Bone marrow (tissue), 2 donors: ENCODE results near the gene NEGR1.

Experiments used
- DNase-seq, 2 donors: peaks; one replicate each; lab custom pipeline; 2025; lab: John Stamatoyannopoulos, UW

Gene NEGR1

GRCh38 chr1:71689635-71690034, 592.7 kb downstream of the NEGR1 start:
- no peak for DNase-seq

- DNase-seq: no peak
Observed at GRCh38 chr1:71687376-71687775, 595.0 kb downstream of the NEGR1 start.

GRCh38 chr1:71676979-71677925, 605.1 kb downstream of the NEGR1 start:
- no peak for DNase-seq

- no peak for DNase-seq
Observed at GRCh38 chr1:71668065-71668464, 614.3 kb downstream of the NEGR1 start.

- no peak for DNase-seq
Observed at GRCh38 chr1:71667216-71667615, 615.1 kb downstream of the NEGR1 start.

DNA sequence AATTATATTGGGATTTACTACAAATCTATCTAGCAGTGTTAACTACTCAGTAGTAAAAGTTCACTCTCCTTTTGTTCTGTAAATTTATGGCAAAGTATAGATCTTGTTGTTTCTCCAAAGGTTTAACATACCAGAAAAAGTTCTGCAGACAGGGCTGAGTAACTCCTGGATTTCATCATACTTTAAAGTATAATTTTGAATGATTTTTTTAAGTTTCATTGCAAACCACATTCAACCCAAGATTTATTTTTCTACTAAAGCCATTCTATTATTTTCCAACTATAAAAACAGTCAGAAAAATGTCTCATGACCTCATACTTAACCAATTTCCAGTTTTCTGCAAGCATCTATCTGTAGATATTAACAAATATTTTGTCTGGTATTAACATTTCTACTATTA, 615.7 kb downstream of the NEGR1 start:
- no peak for DNase-seq

GRCh38 chr1:71660411-71660810, 621.9 kb downstream of the NEGR1 start:
- no peak for DNase-seq

GRCh38 chr1:71657891-71658679, 624.3 kb downstream of the NEGR1 start:
- no peak for DNase-seq

- DNase-seq: no peak
Observed at GRCh38 chr1:71656902-71657301, 625.4 kb downstream of the NEGR1 start.

- DNase-seq: no peak
Observed at GRCh38 chr1:71655604-71656003, 626.7 kb downstream of the NEGR1 start.

- DNase-seq: no peak
Observed at GRCh38 chr1:71653952-71654351, 628.4 kb downstream of the NEGR1 start.

DNA sequence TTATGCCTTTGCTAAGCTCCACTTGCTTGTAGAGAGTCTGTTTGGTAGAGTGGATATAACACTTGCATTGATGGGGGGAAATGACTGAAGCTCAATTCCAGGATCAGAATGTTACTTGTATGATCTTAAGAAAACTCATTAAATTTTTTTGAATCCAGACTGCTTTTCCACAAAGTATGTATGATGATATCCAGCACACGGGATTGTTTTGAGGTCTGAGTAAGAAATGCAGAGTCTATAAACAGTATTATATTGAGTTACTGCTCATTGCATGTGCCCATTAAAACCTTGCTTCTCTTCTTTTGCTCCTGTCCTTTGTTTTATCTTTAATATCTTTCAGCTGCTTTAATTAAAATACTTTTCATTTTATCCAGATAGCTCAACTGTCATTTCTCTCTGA, 631.1 kb downstream of the NEGR1 start:
- no peak for DNase-seq

GRCh38 chr1:71650119-71650518, 632.2 kb downstream of the NEGR1 start:
- DNase-seq: no peak

DNA sequence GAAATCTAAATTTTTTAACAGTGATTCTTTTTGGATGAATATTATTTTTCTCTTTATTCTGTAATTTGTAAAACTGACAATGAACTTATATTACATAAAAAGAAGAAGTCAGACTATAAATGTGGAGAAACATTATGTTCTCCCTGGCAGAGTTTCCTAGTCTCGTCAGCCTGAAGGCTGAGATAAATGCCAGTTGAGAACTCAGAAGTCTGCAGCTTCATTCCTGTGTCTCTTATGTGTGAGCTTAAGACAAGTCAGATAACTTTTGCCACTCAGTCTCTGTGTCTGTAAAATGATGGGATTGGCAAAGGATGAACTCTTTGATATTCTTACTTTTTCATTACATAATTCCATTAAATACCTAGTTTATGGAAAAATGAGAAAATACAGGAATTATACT, 632.7 kb downstream of the NEGR1 start:
- no peak for DNase-seq

DNA sequence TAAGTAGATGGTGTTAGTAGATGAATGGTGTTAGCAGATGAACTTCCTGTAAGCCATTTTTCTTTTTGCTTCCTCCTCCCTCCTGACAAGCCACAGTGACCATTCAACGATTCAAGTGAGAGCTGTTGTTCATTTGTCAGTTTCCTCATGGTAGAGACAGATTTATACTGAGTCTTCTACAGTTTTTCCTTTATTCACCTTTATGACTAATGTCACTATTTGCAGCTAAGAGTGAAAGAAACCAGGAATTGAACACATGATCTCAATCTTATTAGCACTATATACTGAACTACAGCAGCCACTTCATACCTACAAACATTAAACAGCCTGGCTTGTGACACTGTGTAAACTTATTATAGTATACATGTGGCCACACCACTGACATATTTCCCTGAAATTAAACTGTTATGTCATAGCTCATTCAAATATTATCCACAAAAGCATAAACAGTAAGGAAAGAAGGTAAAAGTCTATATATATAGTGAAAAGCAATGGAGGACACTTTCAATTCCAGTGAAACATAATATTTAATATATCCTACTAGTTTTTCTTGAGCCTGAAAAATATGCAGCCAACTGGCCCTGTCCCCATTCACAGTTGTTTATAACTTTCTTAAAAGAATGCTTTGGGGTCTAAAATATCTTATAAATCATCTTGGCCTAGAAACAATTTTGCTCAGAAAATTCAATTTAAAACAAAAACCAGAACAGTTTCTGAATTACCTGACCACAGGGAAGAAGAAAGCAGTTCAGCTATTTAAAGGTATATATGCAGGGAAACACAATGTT, 634.6 kb downstream of the NEGR1 start:
- no peak for DNase-seq

GRCh38 chr1:71645015-71645414, 637.3 kb downstream of the NEGR1 start:
- no peak for DNase-seq

DNA sequence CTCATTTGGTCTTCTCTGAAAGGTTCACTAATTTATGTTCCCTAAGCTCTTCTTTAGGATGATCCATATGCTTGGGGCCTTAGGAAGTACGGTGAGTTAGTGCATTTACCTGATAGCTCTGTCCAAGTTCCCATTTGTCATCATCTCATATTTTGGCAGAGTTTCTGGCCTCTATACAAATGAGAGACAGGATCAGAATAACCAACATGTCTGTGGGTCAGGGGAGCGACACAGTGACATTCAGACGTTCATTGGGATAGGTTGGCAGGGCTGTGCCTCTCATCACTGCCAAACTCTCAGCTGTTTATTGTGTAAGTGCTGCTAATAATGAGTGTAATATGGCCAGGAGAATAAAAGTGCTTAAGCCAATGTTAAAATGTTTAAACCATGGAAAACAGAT, 640.4 kb downstream of the NEGR1 start:
- DNase-seq: no peak

DNA sequence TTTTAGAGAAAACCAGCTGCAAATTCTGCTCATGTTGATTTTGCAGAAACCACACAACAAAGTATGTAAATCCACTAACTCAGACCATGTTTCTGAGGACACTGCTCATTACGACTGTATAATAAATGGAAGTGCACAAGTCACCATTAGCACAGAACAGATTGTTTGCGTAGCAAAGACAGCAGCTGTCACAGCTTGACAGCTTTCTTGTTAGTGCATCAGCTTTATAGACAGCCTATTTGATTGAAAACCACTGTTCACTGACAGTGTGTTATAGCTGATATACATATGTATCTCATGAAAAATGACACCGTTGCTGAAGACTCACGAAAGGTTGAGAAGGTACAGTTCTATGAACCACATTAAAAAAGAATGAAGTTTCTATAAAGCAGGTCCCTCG, 641.3 kb downstream of the NEGR1 start:
- no peak for DNase-seq

- no peak for DNase-seq
Observed at GRCh38 chr1:71640116-71640515, 642.2 kb downstream of the NEGR1 start.

- no peak for DNase-seq
Observed at GRCh38 chr1:71638081-71638766, 644.1 kb downstream of the NEGR1 start.

GRCh38 chr1:71635568-71635967, 646.8 kb downstream of the NEGR1 start:
- no peak for DNase-seq

- no peak for DNase-seq
Observed at GRCh38 chr1:71634159-71634558, 648.2 kb downstream of the NEGR1 start.
